ENCODE data around the gene P2RX1.

- no peak for TF ChIP-seq CTCF (IDR thresholded peaks at IDR 0.05)
- no peak for TF ChIP-seq POLR2A (IDR thresholded peaks at IDR 0.05)
Measured at GRCh38 chr17:3924512-3925350, 8.5 kb upstream of the P2RX1 start.

Data from body of pancreas (tissue), 4 donors.